Measurements from ENCODE around the gene KLHL29. TPM values are rescaled to one million over a fixed set of nuclear protein-coding genes. Genes with fewer than 3 reads are reported as not detected.

KLHL29 gene
- total RNA-seq, 1 donor from 2014 or later: 3.0 TPM

GRCh38 chr2:23422089-23423061, 37.4 kb downstream of the KLHL29 start:
- H3K27ac Mint-ChIP-seq: no peak overlapping the region
- no peaks in the 10 kb centered on the region for H3K36me3 Mint-ChIP-seq (ENCODE audit: low read depth)
- no peaks in the 10 kb centered on the region for H3K9me3 Mint-ChIP-seq
- no peaks in the 10 kb centered on the region for H3K27me3 Mint-ChIP-seq (ENCODE audit: low read depth)
- H3K4me3 Mint-ChIP-seq (ENCODE audit: low read depth): no peak overlapping the region
- no peak for DNase-seq (ENCODE audit: low spot score)
- intact Hi-C loops (cut with micrococcal nuclease): no loop called here
- H3K4me1 Mint-ChIP-seq (ENCODE audit: low read depth): no peaks in the 10 kb centered on the region

GRCh38 chr2:23423062-23423872, 38.3 kb downstream of the KLHL29 start:
- Mint-ChIP-seq H3K27ac (no peak overlapping the region), H3K9me3 (no peaks in the 10 kb centered on the region), H3K4me1 (ENCODE audit: low read depth) (no peaks in the 10 kb centered on the region), H3K4me3 (ENCODE audit: low read depth) (no peak overlapping the region), H3K36me3 (ENCODE audit: low read depth) (no peaks in the 10 kb centered on the region), H3K27me3 (ENCODE audit: low read depth) (no peaks in the 10 kb centered on the region)
- no peak for DNase-seq (ENCODE audit: low spot score)
- intact Hi-C loops (cut with micrococcal nuclease): no loop called here

- Mint-ChIP-seq H3K4me1 (ENCODE audit: low read depth) (no peaks in the 10 kb centered on the region), H3K9me3 (no peaks in the 10 kb centered on the region), H3K27ac (no peak overlapping the region), H3K36me3 (ENCODE audit: low read depth) (no peaks in the 10 kb centered on the region), H3K4me3 (ENCODE audit: low read depth) (no peak overlapping the region), H3K27me3 (ENCODE audit: low read depth) (no peaks in the 10 kb centered on the region)
- intact Hi-C loops (cut with micrococcal nuclease): no loop called here
- DNase-seq (ENCODE audit: low spot score): no peak
Observed at GRCh38 chr2:23423873-23424680, 39.1 kb downstream of the KLHL29 start.

GRCh38 chr2:23425338-23425871, 40.4 kb downstream of the KLHL29 start:
- Mint-ChIP-seq H3K4me1 (ENCODE audit: low read depth) (no peaks in the 10 kb centered on the region), H3K9me3 (no peaks in the 10 kb centered on the region), H3K27me3 (ENCODE audit: low read depth) (no peaks in the 10 kb centered on the region), H3K36me3 (ENCODE audit: low read depth) (no peaks in the 10 kb centered on the region), H3K4me3 (ENCODE audit: low read depth) (no peak overlapping the region), H3K27ac (no peak overlapping the region)
- DNase-seq (ENCODE audit: low spot score): no peak
- intact Hi-C loops (cut with micrococcal nuclease): no loop called here

- intact Hi-C loops (cut with micrococcal nuclease): no loop called here
- H3K4me1 Mint-ChIP-seq (ENCODE audit: low read depth): no peaks in the 10 kb centered on the region
- no peaks in the 10 kb centered on the region for H3K27me3 Mint-ChIP-seq (ENCODE audit: low read depth)
- no peak overlapping the region for H3K4me3 Mint-ChIP-seq (ENCODE audit: low read depth)
- no peak overlapping the region for H3K27ac Mint-ChIP-seq
- no peaks in the 10 kb centered on the region for H3K9me3 Mint-ChIP-seq
- no peak for DNase-seq (ENCODE audit: low spot score)
- no peaks in the 10 kb centered on the region for H3K36me3 Mint-ChIP-seq (ENCODE audit: low read depth)
Observed at GRCh38 chr2:23425885-23426262, 40.9 kb downstream of the KLHL29 start.

- no peaks in the 10 kb centered on the region for H3K27me3 Mint-ChIP-seq (ENCODE audit: low read depth)
- no peak for DNase-seq (ENCODE audit: low spot score)
Observed at GRCh38 chr2:23426263-23426905, 41.4 kb downstream of the KLHL29 start.

GRCh38 chr2:23427350-23427749, 42.4 kb downstream of the KLHL29 start:
- Mint-ChIP-seq H3K27me3 (ENCODE audit: low read depth) (peaks cover under 1% of the 10 kb centered on the region), H3K9me3 (no peaks in the 10 kb centered on the region), H3K4me3 (ENCODE audit: low read depth) (no peak overlapping the region), H3K36me3 (ENCODE audit: low read depth) (no peaks in the 10 kb centered on the region), H3K27ac (no peak overlapping the region), H3K4me1 (ENCODE audit: low read depth) (no peaks in the 10 kb centered on the region)
- intact Hi-C loops (cut with micrococcal nuclease): no loop called here
- no peak for DNase-seq (ENCODE audit: low spot score)

More at GRCh38 chr2:23426263-23426905, 41.4 kb downstream of the KLHL29 start:
- H3K36me3 Mint-ChIP-seq (ENCODE audit: low read depth): no peaks in the 10 kb centered on the region
- intact Hi-C loops (cut with micrococcal nuclease): no loop called here
- no peak overlapping the region for H3K4me3 Mint-ChIP-seq (ENCODE audit: low read depth)
- no peak overlapping the region for H3K27ac Mint-ChIP-seq
- no peaks in the 10 kb centered on the region for H3K4me1 Mint-ChIP-seq (ENCODE audit: low read depth)
- H3K9me3 Mint-ChIP-seq: no peaks in the 10 kb centered on the region

DNA sequence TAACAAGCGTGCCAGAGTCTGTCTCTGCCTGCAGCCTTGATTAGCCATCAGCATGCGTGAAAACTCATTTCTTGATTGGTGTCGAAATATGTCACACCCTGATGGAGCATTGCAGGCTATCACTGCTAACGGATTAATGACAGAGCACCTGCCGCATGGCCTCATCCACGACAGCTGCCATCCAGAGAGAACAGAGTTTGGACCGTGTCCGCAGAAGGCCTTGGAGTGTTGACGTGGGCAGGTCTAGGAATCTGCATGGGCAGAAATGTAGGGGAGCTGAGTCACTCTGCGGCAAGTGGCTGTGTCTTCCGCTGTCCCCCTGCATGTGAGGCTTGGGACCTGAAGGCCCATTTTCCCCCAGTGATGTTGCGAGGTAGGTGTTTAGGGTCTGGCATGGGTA, 43.0 kb downstream of the KLHL29 start:
- Mint-ChIP-seq H3K27ac (no peak overlapping the region), H3K4me1 (ENCODE audit: low read depth) (no peaks in the 10 kb centered on the region), H3K9me3 (no peaks in the 10 kb centered on the region), H3K4me3 (ENCODE audit: low read depth) (no peak overlapping the region), H3K27me3 (ENCODE audit: low read depth) (peaks cover 5% of the 10 kb centered on the region), H3K36me3 (ENCODE audit: low read depth) (no peaks in the 10 kb centered on the region)
- no peak for DNase-seq (ENCODE audit: low spot score)
- intact Hi-C loops (cut with micrococcal nuclease): no loop called here

DNA sequence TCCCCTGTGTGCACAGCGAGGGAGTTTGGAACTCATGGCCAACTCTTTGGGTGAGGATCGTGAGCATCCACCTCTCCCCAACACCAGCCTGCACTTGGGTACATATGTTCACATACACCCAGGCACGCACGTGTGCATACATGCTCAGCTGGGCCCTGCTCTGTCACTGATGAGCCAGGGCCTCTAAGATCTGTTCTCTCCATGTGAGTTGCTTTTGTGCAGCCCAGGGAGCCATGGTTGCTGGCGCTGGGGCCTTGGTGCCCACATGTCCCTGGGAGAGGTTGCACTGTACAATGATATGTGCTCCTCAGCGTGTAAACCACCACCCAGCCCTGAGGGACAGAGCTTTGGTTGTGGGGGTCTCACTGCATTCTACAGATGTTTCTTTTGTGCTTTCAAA, 44.1 kb downstream of the KLHL29 start:
- H3K4me1 Mint-ChIP-seq (ENCODE audit: low read depth): no peaks in the 10 kb centered on the region
- no peak for DNase-seq (ENCODE audit: low spot score)
- H3K36me3 Mint-ChIP-seq (ENCODE audit: low read depth): no peaks in the 10 kb centered on the region
- intact Hi-C loops (cut with micrococcal nuclease): no loop called here
- no peak overlapping the region for H3K4me3 Mint-ChIP-seq (ENCODE audit: low read depth)
- no peaks in the 10 kb centered on the region for H3K9me3 Mint-ChIP-seq
- H3K27me3 Mint-ChIP-seq (ENCODE audit: low read depth): peaks cover 5% of the 10 kb centered on the region
- H3K27ac Mint-ChIP-seq: no peak overlapping the region

GRCh38 chr2:23430263-23430662, 45.3 kb downstream of the KLHL29 start:
- no peaks in the 10 kb centered on the region for H3K4me1 Mint-ChIP-seq (ENCODE audit: low read depth)
- DNase-seq (ENCODE audit: low spot score): no peak
- H3K36me3 Mint-ChIP-seq (ENCODE audit: low read depth): no peaks in the 10 kb centered on the region
- intact Hi-C loops (cut with micrococcal nuclease): no loop called here
- H3K27me3 Mint-ChIP-seq (ENCODE audit: low read depth): peaks cover 10% of the 10 kb centered on the region
- H3K27ac Mint-ChIP-seq: no peak overlapping the region
- no peaks in the 10 kb centered on the region for H3K9me3 Mint-ChIP-seq
- H3K4me3 Mint-ChIP-seq (ENCODE audit: low read depth): no peak overlapping the region

DNA sequence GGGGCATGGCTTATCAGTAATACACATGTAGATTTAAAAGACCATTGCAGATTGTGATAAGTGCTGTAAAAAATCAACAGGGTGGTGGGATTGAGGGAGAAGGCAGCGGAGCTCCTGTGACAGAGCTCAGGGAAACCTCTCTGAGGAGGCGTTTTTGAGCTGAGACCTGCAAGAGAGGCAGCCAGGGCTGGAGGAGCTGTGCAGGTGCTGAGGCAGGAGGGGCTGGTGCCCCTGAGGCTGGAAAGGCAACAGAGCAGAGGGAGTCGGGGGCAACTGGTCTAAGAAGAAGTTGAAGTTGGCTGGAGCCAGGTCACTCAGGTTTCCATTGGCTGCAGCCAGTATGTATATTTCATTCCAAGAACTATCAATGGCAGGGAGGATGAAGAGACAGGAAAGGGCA, 47.6 kb downstream of the KLHL29 start:
- no peak overlapping the region for H3K4me3 Mint-ChIP-seq (ENCODE audit: low read depth)

GRCh38 chr2:23433282-23433681, 48.3 kb downstream of the KLHL29 start:
- Mint-ChIP-seq H3K36me3 (ENCODE audit: low read depth) (no peaks in the 10 kb centered on the region), H3K9me3 (no peaks in the 10 kb centered on the region), H3K4me1 (ENCODE audit: low read depth) (peaks cover 9% of the 10 kb centered on the region), H3K27ac (no peak overlapping the region), H3K4me3 (ENCODE audit: low read depth) (no peak overlapping the region), H3K27me3 (ENCODE audit: low read depth) (peaks cover 22% of the 10 kb centered on the region)
- intact Hi-C loops (cut with micrococcal nuclease): no loop called here
- DNase-seq (ENCODE audit: low spot score): no peak

More for the DNA sequence above, 47.6 kb downstream of the KLHL29 start:
- no peaks in the 10 kb centered on the region for H3K9me3 Mint-ChIP-seq
- no peaks in the 10 kb centered on the region for H3K36me3 Mint-ChIP-seq (ENCODE audit: low read depth)
- intact Hi-C loops (cut with micrococcal nuclease): no loop called here
- H3K27ac Mint-ChIP-seq: no peak overlapping the region
- peaks cover 9% of the 10 kb centered on the region for H3K4me1 Mint-ChIP-seq (ENCODE audit: low read depth)
- peaks cover 22% of the 10 kb centered on the region for H3K27me3 Mint-ChIP-seq (ENCODE audit: low read depth)
- no peak for DNase-seq (ENCODE audit: low spot score)
